GM10847 (cell line): ENCODE results near the gene MARK2.

Source experiments
- POLR2A ChIP-seq: IDR thresholded peaks from 2 replicates; pipeline ENCODE4 v1.6.1; 2011; ENCODE audit not compliant: insufficient read length; ENCODE audit errors: extremely low read depth

Gene MARK2

DNA sequence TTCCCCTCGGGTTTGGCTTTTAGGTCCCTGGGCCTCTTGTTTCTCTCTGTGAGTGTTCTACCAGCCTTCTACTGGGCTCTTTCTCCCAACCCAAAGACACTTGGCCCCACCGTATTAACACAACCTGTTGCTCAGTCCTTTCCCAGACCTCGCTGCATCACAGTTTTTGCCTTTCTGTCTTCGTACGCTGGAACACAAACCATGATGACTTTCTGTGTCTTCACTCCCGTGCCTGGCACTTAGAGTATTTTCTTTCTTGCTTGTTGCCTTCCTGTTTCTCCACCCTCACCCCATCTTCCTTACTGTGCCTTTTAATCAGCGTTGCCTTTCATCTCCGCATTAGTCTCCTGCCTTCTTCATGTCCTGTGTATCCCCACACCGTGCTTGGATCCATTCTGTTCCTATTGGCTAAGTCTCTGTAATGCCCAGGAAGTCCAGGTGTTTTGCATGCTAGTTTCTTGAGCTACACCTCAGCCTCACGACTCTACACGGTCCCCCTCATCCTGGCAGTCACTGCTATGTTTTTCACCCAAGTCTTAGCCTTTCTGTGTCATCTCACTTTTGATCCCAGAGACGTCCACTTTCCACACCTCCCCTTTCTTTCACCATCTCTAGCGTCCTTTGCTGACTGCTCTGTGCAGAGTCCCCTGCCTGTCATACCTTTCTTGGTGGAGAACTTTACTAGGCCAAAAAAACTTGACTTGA, 1.6 kb downstream of the MARK2 start:
- TF ChIP-seq POLR2A, result no peak

DNA sequence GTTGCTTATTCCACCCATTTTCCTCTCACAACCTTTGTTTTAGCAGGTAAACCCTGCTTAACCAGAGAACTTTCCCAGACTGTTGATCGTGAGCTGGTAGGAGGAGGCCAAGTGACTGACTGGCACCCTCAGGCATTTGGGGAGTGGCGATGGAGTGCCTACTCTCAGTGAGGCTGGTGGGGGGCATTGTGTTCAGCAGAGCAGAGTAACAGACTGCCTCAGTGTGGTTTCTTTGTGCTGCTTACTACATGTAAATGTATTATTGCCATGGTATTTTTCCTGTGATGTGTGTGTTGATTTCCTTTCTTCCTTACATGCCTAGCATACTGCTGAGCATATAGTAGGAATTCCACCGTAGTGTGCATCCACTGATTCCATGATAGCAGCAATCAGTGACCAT, 2.6 kb downstream of the MARK2 start:
- no peak for TF ChIP-seq POLR2A

DNA sequence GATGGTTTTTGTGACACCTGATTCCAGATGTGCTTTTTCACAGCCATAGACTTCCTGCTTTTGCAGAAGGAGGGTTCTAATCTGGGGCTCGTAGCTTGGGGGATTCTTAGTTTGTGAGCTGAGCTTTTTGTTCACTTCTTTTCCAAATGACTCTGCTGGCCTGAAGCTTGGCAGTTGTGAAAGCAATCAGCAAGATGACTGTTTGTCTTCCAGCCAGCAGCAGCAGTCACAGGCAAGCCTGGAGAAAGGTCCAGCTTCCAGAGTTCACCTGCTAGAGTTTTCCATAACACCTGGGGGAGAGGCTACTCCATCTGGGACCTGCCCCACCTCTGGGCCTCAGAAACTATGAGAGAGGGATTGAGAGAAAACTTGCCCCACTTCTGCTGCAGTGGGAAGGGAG, 4.1 kb downstream of the MARK2 start:
- no peak for TF ChIP-seq POLR2A

DNA sequence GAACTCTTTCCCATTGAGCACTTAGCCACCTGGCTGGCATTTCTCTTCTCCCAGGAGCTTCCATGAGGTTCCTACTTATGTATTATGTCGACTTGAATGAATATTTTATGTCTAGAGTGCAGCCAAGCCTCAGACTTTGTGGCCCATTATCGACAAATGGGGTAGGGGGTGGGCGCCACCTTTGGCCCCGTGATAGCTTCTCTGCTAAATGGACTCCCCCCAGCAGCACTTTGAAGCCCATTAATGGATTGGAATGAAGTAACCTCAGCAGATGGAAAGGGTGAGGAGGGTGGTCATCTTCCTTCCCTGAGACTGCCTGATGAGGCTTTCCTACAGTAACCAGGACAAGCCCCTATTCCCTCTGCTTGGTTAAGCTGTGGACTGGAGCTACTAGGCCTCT, 5.9 kb downstream of the MARK2 start:
- TF ChIP-seq POLR2A, result no peak

DNA sequence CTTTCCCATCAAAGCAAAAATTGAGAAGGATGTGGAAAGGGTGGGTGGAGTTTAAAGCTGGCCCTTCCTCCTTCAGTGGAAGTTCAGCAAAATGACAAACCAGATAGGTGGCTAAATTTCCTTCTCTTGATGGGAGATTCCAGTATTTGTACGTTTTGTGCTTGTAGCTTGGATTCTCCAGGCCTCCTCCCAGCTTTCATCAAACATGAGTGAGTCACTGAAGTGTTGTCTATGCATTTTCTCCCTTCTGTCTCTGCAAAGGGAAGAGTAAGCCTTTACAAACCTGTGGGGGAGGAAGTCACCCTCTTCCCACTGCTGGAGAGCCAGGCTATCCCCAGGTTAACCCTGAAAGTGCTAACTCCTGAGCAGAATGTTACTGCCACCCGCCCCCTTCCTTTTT, 6.4 kb downstream of the MARK2 start:
- TF ChIP-seq POLR2A, result no peak

DNA sequence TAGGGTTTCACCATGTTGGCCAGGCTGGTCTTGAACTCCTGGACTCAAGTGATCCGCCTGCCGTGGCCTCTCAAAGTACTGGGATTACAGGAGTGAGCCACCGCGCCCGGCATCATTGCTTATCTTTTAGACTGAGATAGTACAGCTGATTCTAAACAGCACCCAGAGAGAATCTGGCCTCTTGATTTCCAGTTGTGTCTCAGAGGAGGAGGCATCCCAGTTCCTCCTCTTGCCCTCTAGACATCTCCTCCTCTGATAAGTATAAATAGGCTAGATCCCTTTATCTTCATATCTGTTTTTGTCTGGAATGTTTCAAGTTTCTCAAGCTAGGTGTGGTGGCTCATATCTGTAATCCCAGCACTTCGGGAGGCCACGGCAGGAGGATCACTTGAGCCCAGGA, 7.0 kb downstream of the MARK2 start:
- TF ChIP-seq POLR2A, result no peak

DNA sequence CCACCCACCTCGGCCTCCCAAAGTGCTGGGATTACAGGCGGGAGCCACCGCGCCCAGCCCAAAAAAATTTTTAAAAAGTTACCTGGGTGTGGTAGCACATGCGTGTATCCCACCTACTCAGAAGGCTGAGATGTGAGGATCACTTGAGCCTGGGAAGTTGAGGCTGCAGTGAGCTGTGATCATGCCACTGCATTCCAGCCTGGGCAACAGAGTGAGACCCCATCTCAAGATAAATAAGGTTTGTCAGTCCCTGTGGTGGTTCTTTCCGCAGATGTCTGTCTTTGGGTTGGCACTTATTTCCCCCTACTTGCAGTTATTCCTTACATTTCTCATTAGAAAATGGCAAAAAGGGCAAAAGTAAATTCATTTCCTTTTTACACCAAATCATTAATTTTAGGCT, 8.0 kb downstream of the MARK2 start:
- TF ChIP-seq POLR2A, result no peak

DNA sequence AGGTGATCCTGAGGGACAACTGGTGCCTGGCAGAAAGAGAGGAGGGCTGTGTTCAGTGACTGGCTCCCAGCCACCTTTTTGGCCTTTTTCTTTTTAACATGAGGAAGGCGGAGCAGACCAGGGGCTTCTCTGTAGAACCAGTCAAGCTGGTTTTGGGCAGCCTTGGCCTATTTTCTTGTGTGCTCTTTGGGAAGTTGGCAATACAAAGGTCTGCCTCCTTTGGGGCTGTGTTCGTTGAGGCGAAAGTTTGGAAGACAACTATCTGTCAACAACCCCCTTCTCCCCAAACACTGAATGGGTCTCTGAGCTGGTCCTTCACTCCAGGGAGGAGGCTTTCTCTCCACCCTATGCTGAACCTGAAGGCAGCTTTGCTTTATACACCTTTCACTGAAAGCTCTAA, 8.5 kb downstream of the MARK2 start:
- no peak for TF ChIP-seq POLR2A

DNA sequence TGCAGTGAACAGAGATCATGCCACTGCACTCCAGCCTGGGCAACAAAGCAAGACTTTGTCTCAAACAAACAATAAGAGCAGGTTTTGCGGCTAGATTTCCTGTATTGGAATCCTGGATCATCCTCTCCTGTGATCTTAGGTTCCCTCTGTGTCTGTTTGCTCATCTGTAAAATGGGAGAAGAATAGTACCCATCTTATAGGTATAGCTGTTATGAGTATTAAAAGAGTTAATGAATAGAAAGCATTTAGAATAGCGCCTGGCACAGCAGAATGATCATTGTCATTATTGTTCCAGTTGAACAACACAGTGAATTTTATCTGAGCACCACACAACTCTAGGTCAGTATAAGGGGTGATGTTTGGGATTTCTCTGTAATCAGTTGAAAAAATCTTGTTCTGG, 10.8 kb downstream of the MARK2 start:
- no peak for TF ChIP-seq POLR2A

DNA sequence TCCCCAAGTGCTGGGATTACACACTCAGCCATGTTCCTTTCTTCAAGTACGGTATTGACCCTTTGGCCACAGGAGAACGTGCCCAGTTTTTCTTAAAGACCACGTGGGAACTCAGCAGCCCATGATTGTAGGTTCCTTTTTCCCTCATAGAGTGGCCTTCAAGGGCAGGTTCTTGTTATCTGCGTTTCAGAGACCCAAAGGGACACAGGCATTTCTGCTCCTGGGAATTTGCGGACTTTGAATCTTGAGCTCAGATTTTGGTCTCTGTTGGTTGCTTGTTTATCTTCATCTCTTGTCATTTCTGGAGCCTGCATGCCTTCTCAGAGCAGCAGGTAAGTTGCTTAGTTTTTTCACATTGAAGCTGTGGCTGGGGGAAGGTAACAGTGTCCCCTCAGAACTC, 12.0 kb downstream of the MARK2 start:
- TF ChIP-seq POLR2A, result no peak

DNA sequence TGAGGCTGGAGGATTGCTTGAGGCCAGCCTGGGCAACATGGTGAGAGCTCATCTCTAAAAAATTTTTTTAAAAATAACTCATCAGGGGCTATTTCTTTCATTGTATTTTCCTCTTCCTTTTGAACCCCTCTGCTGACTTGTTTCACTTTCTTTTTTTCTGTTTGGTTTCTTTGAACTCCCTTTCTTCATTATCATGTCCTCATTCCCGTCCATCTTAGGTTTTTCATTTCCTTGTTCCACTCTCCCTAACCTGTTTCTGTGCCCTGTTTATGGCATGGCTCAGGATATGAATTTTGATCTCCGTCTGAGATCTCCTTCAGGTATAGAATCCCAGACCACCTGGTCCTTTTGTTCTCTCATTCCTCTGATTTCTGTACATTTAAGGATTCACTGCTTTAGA, 12.5 kb downstream of the MARK2 start:
- no peak for TF ChIP-seq POLR2A

DNA sequence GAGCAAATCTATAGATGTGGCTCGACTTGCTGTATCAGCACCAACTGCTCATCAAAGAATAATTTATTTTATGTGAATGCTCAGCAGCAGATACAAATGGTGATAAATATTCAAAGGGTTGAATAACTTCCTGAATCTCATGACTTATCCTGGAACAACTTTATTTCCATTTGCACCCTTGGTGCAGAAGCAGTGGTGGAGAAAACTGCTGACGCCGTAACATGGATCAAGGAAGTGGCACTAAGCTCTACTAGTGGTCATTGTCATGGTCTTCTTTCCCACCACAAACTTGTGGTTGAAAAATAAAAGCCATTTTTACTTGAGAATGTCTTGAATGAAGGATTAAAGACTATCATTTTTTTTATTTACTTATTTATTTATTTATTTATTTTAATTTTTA, 14.6 kb downstream of the MARK2 start:
- TF ChIP-seq POLR2A, result no peak

DNA sequence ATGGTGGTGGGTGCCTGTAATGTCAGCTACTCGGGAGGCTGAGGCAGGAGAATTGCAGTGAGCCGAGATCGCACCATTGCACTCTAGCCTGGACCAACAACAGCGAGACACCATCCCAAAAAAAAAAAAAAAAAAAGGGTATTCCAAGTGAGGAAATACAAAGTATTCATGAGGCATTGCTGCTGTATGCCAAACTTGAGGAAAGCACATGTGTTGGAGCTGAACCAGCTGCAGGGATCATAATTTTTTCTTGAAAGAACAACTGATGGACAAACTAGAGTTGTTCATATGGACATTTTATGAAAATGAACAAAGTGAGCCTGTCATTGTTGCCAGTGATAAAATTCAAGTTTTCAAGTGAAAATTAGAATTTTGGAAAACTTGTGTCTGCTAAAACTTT, 15.8 kb downstream of the MARK2 start:
- no peak for TF ChIP-seq POLR2A

DNA sequence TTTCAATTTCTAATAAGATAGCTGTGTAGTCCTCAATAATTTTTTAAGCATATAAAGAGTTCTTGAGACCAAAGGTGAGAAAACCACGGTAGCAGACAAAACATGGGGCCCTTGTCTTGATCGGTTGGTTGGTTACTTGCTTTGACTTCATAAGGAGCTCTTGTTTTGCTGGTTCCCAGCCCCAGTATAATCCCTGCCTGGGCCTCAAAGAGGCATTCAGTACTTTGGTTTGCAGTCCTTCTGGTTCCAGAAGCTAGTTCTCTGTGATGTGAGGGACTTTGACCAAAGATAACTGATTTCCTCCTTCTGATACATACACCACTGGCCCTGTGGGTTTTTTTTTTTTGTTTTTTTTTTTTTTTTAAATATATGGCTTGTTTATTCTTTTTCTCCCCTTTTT, 17.1 kb downstream of the MARK2 start:
- no peak for TF ChIP-seq POLR2A

DNA sequence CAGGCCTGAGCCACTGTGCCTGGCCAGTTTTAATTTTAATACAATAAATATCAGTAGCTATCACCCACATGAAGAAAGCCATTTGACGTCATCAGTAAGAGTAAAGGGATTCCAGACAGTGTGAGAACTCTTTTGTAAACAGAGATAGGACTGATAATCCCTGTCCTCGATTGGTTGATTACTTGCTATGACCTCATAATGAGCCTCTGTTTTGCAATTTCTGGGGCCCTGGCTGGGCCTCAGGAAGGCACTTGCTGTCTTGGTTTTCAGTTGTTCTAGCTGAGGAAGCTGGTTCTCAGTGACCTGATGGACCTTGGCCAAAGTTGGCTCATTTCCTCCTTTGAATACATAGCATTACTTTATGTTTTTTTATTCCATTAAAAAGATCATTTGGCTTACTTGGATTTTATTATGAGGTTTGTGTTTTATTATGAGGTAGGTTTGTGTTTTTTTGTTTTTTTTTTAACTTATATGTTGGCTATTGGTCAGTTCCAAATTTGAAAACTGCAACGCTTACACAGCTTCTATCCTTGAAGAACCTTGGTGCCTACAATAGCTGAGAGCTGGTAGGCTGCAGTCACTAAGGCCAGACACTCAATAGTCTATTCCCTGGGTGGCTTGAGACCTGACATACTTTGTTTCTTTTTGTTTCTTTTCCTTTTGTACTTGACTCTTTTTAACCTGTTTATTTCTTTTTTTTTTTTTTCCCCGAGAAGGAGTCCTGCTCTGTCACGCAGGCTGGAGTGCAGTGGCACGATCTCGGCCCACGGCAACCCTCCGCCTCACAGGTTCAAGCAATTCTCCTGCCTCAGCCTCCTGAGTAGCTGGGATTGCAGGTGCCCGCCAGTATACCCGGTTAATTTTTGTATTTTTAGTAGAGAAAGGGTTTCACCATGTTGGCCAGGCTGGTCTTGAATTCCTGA, 20.0 kb downstream of the MARK2 start:
- TF ChIP-seq POLR2A, result no peak

DNA sequence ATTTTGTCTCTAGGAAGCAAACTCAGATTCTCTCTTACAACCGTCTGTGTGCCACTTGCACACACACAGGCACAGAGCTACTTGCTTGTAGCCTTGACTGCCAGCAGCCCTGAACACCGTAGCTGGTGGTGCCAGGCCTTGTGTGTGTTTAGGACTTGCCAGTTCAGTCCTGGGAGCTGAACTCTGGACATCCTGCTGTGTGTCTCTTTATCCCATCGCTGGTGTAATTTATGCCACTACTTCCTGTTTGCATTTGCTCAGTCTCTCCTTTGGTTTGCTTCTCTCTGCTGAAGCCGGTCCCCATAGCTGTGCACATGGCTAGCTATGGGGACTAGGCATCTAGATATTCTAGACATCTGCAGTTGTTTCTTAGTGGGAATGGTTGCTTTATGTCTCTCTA, 24.0 kb downstream of the MARK2 start:
- TF ChIP-seq POLR2A, result no peak

DNA sequence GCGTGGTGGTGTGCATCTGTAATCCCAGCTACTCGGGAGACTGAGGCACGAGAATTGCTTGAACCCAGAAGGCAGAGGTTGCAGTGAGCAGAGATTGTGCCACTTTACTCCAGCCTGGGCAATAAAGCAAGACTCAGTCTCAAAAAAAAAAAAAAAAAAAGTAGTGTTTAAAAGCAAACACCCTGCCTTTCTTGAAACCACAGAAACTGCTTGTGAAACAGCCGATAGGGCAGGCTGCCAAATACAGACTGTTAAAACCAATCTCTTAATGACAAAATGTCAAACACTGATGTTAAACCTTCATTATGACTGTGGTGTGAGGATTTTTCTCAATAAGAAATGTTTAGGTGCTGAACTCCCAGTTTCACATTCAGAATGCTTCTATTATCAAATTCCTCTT, 27.3 kb downstream of the MARK2 start:
- TF ChIP-seq POLR2A, result no peak

DNA sequence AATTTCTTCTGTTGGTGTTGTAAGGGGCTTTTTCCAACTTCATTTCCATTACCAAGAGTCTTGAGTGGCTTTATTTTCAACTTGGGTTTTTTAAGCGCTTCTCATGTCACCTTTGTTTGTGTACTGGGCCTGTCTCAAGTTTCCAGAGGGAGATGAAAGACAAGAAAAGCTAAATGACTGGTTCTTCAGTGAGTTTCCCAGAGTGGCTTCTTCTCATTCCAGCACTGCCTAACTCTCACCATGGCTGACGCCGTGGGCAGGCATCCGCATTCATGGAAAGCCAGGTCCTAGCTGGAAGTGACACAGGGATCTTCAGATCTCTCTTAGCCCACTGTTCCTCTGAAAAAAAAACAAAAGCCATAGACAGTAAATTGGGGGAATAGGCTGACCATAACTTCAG, 28.6 kb downstream of the MARK2 start:
- no peak for TF ChIP-seq POLR2A
